Ishikawa (cell line): ENCODE measurements around the gene ZCCHC17.

Experiments used
- TAF1 ChIP-seq: IDR thresholded peaks from 2 replicates; pipeline ENCODE4 v1.6.1; 2012; ENCODE audit warnings: low read depth, mild to moderate bottlenecking
- TEAD4 ChIP-seq: IDR thresholded peaks from 2 replicates; pipeline ENCODE4 v1.6.1; 2012

DNA sequence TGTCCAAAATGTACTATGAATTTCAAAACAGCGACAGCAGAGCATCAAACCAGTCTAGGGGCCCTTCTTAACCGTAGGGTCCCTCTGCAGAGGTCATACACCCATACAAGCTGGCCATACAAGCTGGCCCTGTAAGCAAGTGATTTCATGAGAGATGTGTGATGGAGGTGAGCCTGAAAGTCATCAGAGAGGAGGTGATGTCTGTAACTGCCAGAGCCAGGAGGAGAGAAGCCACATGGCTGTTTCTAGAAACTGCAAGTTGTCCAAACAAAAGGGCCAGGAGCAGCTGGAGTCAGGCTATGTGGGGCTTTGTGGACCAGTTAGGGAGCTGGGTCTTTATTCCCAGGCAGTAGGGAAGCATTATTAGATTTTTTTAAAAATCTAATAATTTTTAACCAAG, 101.4 kb downstream of the ZCCHC17 start:
- TF ChIP-seq TEAD4 (no peak), TAF1 (no peak)
